ENCODE measurements around the gene PRDM16.

DNA sequence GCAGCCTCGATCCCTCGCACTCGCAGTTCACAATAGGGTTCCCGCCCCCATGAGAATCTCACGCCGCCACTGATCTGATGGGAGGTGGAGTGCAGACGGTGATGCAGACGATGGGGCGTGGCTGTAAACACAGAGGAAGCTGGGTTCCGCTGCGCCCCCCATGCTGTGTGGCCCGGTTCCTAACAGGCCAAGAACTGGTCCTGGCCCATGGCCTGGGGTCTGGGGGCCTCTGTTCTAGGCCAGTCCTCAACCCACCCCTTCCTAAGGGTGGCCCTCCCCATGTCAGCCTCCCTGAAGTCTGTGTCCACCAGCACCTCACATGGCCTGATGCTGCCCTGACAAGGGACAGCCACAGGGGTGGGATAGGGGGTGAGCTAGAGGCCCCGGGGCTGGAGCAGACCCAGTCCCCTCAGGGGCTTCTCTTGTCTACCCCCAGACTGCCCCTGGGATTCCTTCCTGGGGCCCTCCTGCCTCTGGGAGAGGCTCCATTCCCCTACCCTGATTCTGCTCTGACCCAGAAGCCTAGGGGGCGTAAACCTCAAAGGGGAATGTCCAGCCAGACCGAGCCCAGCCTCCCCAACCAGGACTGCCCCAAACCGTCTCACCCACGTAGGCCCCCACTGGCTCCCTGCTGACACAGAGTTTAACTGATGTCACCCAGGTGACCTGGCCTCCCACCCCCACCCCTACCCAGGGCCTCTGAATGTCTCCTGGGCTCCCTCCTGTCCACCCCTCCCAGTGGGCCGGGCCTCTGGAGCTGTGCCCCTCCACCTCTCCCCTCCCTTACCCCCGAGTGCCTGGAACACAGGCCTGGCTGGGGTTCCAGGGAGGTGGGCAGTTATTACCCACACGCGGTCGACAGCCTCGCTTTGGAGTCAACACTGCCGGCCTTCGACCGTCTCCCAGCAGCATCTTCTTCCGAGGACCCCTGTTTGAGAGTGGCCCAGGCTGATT lies 370.6 kb downstream of the PRDM16 start:
- TF ChIP-seq, protein P1, sequence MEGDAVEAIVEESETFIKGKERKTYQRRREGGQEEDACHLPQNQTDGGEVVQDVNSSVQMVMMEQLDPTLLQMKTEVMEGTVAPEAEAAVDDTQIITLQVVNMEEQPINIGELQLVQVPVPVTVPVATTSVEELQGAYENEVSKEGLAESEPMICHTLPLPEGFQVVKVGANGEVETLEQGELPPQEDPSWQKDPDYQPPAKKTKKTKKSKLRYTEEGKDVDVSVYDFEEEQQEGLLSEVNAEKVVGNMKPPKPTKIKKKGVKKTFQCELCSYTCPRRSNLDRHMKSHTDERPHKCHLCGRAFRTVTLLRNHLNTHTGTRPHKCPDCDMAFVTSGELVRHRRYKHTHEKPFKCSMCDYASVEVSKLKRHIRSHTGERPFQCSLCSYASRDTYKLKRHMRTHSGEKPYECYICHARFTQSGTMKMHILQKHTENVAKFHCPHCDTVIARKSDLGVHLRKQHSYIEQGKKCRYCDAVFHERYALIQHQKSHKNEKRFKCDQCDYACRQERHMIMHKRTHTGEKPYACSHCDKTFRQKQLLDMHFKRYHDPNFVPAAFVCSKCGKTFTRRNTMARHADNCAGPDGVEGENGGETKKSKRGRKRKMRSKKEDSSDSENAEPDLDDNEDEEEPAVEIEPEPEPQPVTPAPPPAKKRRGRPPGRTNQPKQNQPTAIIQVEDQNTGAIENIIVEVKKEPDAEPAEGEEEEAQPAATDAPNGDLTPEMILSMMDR (IDR thresholded peaks at IDR 0.05 in 2 of 3, conservative IDR thresholded peaks at IDR 0.05 in 1 of 3; ENCODE audit: borderline replicate concordance in 1 of 3, insufficient read depth in 1 of 3, low read depth in 2 of 3, low read length in 2 of 3), result no peak
- no peak for TF ChIP-seq POLR2A (IDR thresholded peaks at IDR 0.05; ENCODE audit: borderline replicate concordance, extremely low read depth, insufficient read depth, insufficient read length)
- no peak for TF ChIP-seq EZH2phosphoT487 (IDR thresholded peaks at IDR 0.05; ENCODE audit: borderline replicate concordance)
